Activated CD8-positive, alpha-beta T cell treated with anti-CD3 and anti-CD28 coated beads for 36 hours (primary cell): ENCODE data around the gene TTLL12. TPM values are rescaled to one million over a fixed set of nuclear protein-coding genes. Genes with fewer than 3 reads are reported as not detected.

Experiments
- ATAC-seq: fragments of 200-7000 bp; cut with Tn5 transposase; one replicate; pipeline ENCODE4 v1.10.0; 2021; ENCODE audit warnings: mild to moderate bottlenecking, moderate library complexity
- CTCF ChIA-PET: fragments of 350-600 bp; sonication (Branson Sonifier 250); formaldehyde crosslinking; loops from one replicate; lab custom pipeline; 2021; ENCODE audit warnings: antibody characterized with exemption; lab: Charles Lee
- POLR2A ChIA-PET: fragments of 350-600 bp; sonication (Branson Sonifier 250); formaldehyde crosslinking; loops from one replicate; lab custom pipeline; 2021; ENCODE audit warnings: antibody characterized with exemption; lab: Charles Lee
- DNase-seq: peaks from one replicate; pipeline ENCODE4 v3.0.0-alpha.2; 2020
- H3K27ac Mint-ChIP-seq: one replicate; pipeline ENCODE4 v1.8.0; 2021; ENCODE audit warnings: mild to moderate bottlenecking, mixed read lengths
- H3K27me3 Mint-ChIP-seq: one replicate; pipeline ENCODE4 v1.8.0; 2021; ENCODE audit warnings: mixed read lengths
- H3K36me3 Mint-ChIP-seq: one replicate; pipeline ENCODE4 v1.8.0; 2021; ENCODE audit warnings: low read depth, mixed read lengths
- H3K4me1 Mint-ChIP-seq: one replicate; pipeline ENCODE4 v1.8.0; 2021; ENCODE audit warnings: low read depth, mixed read lengths
- H3K4me3 Mint-ChIP-seq: one replicate; pipeline ENCODE4 v1.8.0; 2021; ENCODE audit warnings: mild to moderate bottlenecking, moderate library complexity, mixed read lengths
- H3K9me3 Mint-ChIP-seq: one replicate; pipeline ENCODE4 v1.8.0; 2021; ENCODE audit warnings: mixed read lengths
- CTCF ChIP-seq: fragments of 200-600 bp; IDR thresholded peaks from one replicate; pipeline ENCODE4 v1.8.0; 2022; ENCODE audit warnings: antibody characterized with exemption, mild to moderate bottlenecking
- intact Hi-C: fragments of 100-400 bp; cut with micrococcal nuclease; formaldehyde crosslinking; loops from one replicate; pipeline ENCODE4 v1.10.0; 2022
- total RNA-seq, 2 experiments: library from RNA; stranded (reverse); gene quantifications; one replicate each; pipeline ENCODE4 v1.2.3, GENCODE V29; 2021

TTLL12 gene
- total RNA-seq, 2 experiments from 2014 or later: 83.5 to 86.0 TPM

GRCh38 chr22:43228330-43228729 is 41.4 kb upstream of the TTLL12 start:
- no peaks in the 10 kb centered on the region for H3K27me3 Mint-ChIP-seq
- intact Hi-C loops: no loop called here
- H3K27ac Mint-ChIP-seq: no peak overlapping the region
- ChIA-PET POLR2A (no interaction called here), CTCF (interaction anchor here (1.0 to 7.2 kb wide), 5 partner anchors 28 to 157 kb away, joined by 3 to 109 read pairs (median 4); partner anchors contain the start of genes SCUBE1 and TTLL12)
- ATAC-seq (no peak), DNase-seq (peak; percentile 64)
- H3K9me3 Mint-ChIP-seq: no peaks in the 10 kb centered on the region
- TF ChIP-seq CTCF: peak; percentile 33
- H3K4me1 Mint-ChIP-seq: peaks cover 10% of the 10 kb centered on the region
- H3K36me3 Mint-ChIP-seq: no peaks in the 10 kb centered on the region
- H3K4me3 Mint-ChIP-seq: no peak overlapping the region

DNA sequence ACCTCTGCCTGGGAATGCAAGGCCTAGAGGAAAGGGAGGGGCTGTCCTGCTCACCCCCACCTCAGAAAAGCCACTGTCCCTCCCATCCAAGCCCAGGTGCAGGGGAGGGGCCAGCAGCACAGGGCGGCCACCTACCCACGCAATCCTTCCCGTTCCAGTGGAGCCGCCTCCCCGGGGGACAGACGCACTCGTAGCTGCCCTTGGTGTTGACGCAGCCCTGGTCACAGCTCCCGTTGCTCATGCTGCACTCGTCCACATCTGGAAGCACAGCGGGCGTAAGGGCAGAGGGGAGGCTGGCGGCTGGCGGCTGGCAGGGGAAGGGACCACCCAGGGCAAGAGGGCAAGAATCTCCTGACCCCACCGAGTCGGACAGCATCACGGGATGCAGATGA is 40.3 kb upstream of the TTLL12 start:
- ATAC-seq (no peak), DNase-seq (no peak)
- no peaks in the 10 kb centered on the region for H3K27me3 Mint-ChIP-seq
- peaks cover 10% of the 10 kb centered on the region for H3K4me1 Mint-ChIP-seq
- no peaks in the 10 kb centered on the region for H3K9me3 Mint-ChIP-seq
- no peak overlapping the region for H3K4me3 Mint-ChIP-seq
- no peak overlapping the region for H3K27ac Mint-ChIP-seq
- intact Hi-C loops: no loop called here
- ChIA-PET POLR2A (no interaction called here), CTCF (interaction anchor here (1.4 to 7.2 kb wide), 3 partner anchors 27 to 151 kb away, joined by 3 to 109 read pairs (median 3); partner anchors contain the start of gene SCUBE1)
- TF ChIP-seq CTCF: no peak
- H3K36me3 Mint-ChIP-seq: no peaks in the 10 kb centered on the region

DNA sequence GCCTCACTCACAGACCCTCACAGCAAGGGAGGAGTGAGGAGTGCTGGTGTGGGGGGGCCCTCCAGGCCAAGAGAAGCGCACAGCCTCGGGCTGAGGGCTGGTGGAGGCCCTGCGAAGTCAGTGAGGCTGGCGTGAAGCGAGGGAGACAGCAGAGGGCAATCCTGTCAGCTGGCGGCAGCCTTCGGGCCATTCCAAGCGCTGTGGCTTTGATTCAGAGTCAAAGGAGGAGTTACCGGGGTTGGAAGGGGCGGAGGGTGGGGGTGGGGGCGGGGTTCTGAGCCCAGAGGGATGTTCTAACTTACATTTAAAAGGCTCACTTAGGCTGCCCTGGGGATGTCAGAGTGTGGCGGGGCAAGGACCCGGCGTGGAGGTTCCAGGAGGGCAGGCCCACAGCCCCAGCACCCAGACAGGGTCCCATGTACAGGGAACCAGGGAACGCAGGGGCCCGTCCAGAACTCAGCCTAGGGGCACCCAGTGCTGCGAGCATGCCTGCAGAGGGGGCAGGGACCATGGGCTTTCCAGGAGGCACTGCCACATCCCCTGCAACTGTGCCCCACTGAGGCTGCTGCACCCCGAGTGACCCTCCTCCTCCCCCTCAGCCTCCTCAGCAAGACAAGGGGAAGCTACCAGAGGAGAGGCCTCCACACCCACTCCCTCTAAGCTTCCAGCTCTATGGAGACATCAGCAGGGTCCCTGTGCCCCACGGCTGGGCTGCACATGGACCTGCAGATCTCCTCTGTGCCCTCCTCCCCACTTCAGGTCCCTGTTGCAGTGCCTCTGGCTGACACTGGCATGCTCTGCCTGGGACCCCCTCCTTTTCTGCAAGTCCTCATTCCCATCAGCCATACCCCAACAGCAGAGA is 39.7 kb upstream of the TTLL12 start:
- TF ChIP-seq CTCF: no peak
- DNase-seq: no peak
- Mint-ChIP-seq H3K27ac (peak overlapping the region; percentile 48), H3K9me3 (no peaks in the 10 kb centered on the region), H3K4me3 (no peak overlapping the region), H3K4me1 (peaks cover 10% of the 10 kb centered on the region), H3K27me3 (no peaks in the 10 kb centered on the region), H3K36me3 (no peaks in the 10 kb centered on the region)
- CTCF ChIA-PET: interaction anchor here (1.4 to 7.2 kb wide), 2 partner anchors 119 to 152 kb away, joined by 3 to 109 read pairs; partner anchors contain the start of gene SCUBE1
- intact Hi-C loops: no loop called here
- POLR2A ChIA-PET: no interaction called here
- no peak for ATAC-seq

GRCh38 chr22:43225609-43226008 is 38.7 kb upstream of the TTLL12 start:
- intact Hi-C loops: no loop called here
- H3K27ac Mint-ChIP-seq: peak overlapping the region; percentile 48
- H3K36me3 Mint-ChIP-seq: no peaks in the 10 kb centered on the region
- ATAC-seq (peak; percentile 67), DNase-seq (peak; percentile 37)
- ChIA-PET POLR2A (interaction anchor here (1.1 kb wide), 1 partner anchor 16 kb away, joined by 3 read pairs; no protein-coding TSS in a partner anchor), CTCF (interaction anchor here (1.3 to 1.9 kb wide), 2 partner anchors 10 to 121 kb away, joined by 3 to 4 read pairs; no protein-coding TSS in a partner anchor)
- H3K4me3 Mint-ChIP-seq: no peak overlapping the region
- H3K9me3 Mint-ChIP-seq: no peaks in the 10 kb centered on the region
- peaks cover 5% of the 10 kb centered on the region for H3K4me1 Mint-ChIP-seq
- TF ChIP-seq CTCF: no peak
- H3K27me3 Mint-ChIP-seq: no peaks in the 10 kb centered on the region

DNA sequence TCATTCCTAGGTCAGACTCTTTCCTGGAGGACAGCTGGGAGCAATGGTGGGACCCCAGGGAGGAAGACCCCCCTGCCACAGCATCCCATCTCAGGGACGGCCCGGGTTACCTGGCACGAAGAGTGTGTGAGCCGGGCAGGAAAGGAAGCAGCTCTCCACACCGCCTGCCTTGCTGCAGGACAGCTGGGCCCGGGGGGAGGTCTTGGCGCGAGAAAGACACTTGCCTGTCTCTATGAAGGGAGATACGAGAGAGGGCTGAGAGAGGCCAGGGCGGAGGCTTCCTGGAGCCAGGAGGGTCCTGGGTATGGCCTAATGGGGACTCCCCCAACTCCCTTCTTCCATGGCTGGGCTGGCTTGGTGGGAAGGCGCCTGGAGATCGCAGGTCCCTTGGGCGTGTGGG is 36.1 kb upstream of the TTLL12 start:
- Mint-ChIP-seq H3K4me3 (no peak overlapping the region), H3K36me3 (no peaks in the 10 kb centered on the region), H3K9me3 (no peaks in the 10 kb centered on the region), H3K27me3 (no peaks in the 10 kb centered on the region), H3K27ac (no peak overlapping the region), H3K4me1 (peaks cover 5% of the 10 kb centered on the region)
- no peak for ATAC-seq
- ChIA-PET POLR2A (interaction anchor here (2.2 kb wide), 1 partner anchor 25 kb away, joined by 5 read pairs; no protein-coding TSS in a partner anchor), CTCF (interaction anchor here (1.7 kb wide), 1 partner anchor 9 kb away, joined by 8 read pairs; no protein-coding TSS in a partner anchor)
- TF ChIP-seq CTCF: no peak
- DNase-seq: no peak
- intact Hi-C loops: no loop called here
